ENCODE results near the gene RNASE12.

DNA sequence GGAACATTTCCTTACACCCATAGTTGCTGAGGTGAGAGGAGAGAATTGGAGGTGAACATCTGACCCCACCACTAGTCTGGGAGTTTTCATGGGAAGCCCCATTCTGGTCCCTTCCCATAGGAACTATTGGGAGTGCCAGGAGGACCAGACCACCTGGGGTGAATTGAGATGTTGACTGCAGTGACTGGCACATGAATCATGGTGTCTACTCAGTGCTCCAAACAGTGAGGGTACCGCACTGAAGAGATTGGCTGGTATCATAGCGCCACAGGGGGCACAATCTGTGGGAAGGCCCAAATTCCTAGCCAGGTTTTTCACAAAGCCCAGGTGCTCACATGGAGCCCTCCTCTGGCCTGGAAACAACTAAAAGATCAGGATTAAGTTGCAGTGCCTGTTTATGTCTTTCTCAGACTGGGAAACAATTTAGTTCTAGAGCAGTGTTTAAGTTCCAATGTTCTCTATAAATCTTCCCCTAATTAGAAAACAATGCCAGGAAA lies 26.6 kb downstream of the RNASE12 start:
- TF ChIP-seq POLR2AphosphoS5 (IDR thresholded peaks at IDR 0.05; ENCODE audit: borderline replicate concordance, low read depth, low read length), result no peak
- TF ChIP-seq EZH2 (IDR thresholded peaks at IDR 0.05), result no peak
